HG03558 (cell line): ENCODE data around the gene IFI44.

ENCODE experiments used
- ATAC-seq: cut with Tn5 transposase; IDR thresholded peaks from one replicate; pipeline ENCODE4 v1.9.1; 2021; ENCODE audit warnings: moderate number of reproducible peaks; ENCODE audit not compliant: unreplicated experiment; ENCODE audit errors: extremely low read depth

The IFI44 gene

DNA sequence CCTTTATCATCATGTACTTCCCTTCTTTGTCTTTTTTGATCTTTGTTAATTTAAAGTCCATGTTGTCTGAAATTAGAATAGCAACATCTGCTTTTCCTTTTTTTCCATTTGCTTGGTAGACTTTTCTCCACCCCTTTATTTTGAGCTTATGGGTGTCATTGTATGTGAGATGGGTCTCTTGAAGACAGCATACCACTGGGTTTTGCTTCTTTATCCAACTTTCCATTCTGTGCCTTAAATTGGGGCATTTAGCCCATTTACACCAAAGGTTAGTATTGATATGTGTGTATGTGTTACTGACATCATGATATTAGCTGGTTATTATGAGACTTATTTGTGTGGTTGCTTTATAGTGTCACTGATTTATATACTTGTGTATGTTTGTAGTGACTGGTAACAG lies 50.2 kb downstream of the IFI44 start:
- ATAC-seq: no peak

DNA sequence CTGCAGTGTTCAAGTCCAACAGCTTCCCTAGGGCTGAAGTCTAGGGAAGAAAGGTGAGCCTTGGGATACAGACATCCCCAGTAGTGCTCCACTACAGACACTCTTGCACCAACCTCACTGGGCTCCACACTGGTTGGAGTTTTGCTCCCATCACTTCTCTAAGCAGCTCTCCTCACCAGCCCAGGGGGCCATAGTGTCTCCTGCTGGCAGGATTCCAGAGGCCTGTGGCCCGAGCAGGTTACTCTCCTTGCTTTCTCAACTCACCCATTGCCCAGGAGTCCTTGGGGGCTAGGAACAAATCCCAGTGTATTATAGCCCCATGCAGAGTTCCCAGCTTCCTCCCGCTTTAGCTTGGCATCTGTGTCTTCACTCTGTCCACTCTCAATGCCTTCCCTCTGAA lies 52.8 kb downstream of the IFI44 start:
- ATAC-seq: no peak

DNA sequence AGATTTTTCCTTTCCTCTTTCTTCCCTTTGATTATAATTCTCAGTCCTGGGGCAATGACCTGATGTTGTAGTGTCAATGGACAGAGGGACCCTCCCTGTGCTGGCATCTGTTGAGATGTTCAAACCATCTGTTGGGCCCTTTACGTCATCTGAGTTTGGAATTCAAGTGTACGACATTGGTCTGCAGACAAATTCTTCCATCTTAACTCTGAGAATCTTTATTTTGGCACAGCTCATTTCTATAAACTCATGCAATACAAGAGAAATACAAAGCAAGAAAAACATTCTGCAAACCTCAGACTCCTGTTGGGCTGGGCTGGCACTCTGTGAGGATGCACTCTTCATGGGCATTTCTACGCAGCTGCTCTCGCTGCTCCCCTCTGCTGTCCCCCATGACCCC lies 54.2 kb downstream of the IFI44 start:
- no peak for ATAC-seq

DNA sequence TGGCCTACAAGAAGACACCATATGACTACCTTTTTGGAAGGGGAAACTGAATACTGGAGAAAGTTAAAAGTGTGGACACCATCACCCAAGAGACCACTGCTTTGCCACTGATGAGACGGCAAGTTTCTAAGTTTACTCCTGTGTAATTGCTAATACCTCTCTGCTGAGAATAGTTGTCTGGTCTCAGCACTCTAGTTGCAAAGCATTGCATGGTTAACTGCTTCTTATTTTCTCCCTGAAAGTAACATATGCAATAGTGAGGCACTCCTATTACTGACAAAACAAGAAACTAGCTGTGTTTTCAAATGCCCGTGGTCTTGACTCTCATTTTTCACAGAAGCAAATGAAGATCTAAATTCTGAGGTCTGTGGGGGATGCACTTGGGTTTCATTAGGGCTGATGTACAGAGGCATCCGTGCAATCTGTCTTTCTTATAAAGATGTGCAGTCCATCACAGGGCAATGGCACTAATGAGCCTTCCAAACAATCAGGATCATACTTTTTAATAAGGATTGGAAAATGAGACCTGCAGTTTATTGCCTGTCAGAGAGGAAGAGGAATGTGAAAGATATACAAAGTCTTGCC lies 62.9 kb downstream of the IFI44 start:
- ATAC-seq: no peak

DNA sequence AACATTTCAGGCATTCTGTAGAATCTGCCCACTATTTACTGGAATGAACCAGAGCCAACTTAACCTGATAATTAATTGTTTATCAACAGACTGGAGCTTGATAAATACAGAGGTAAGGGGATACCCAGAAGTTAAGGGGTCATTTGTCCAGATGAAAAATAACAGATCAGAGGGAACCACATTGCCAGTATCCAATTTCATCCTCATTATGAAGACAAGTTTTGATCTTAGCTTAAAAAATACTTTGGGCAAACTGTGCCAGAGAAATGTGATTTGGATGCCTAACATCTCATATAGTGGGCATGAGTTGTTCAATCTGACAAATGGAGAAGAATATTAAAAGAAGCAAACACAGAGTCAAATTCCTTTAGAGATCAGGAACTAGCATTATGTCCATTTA lies 63.7 kb downstream of the IFI44 start:
- no peak for ATAC-seq
